Measurements from ENCODE around the gene GALM.

DNA sequence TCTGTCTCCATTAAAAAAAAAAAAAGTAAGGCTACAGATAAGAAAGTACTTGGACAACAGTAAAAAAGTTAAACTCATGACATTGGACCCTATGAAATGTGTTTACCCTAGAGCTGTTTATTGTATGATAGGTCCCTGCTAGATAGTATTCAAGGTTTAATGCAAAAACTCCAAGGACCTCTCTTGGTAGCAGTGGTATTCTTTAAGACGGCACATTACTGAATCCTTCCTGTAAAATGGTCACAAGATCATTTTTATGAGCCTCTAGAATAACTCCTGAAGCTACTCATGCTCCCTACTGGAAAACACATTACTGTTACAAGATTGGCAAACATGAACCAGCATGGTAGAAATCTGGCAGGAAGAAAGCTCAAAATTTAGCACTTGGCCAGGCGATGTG lies 38.8 kb downstream of the GALM start:
- TF ChIP-seq, protein P1, sequence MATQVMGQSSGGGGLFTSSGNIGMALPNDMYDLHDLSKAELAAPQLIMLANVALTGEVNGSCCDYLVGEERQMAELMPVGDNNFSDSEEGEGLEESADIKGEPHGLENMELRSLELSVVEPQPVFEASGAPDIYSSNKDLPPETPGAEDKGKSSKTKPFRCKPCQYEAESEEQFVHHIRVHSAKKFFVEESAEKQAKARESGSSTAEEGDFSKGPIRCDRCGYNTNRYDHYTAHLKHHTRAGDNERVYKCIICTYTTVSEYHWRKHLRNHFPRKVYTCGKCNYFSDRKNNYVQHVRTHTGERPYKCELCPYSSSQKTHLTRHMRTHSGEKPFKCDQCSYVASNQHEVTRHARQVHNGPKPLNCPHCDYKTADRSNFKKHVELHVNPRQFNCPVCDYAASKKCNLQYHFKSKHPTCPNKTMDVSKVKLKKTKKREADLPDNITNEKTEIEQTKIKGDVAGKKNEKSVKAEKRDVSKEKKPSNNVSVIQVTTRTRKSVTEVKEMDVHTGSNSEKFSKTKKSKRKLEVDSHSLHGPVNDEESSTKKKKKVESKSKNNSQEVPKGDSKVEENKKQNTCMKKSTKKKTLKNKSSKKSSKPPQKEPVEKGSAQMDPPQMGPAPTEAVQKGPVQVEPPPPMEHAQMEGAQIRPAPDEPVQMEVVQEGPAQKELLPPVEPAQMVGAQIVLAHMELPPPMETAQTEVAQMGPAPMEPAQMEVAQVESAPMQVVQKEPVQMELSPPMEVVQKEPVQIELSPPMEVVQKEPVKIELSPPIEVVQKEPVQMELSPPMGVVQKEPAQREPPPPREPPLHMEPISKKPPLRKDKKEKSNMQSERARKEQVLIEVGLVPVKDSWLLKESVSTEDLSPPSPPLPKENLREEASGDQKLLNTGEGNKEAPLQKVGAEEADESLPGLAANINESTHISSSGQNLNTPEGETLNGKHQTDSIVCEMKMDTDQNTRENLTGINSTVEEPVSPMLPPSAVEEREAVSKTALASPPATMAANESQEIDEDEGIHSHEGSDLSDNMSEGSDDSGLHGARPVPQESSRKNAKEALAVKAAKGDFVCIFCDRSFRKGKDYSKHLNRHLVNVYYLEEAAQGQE (IDR thresholded peaks at IDR 0.05; ENCODE audit: insufficient read depth in 1 of 2, low read depth in 2 of 2, low read length in 2 of 2), result no peak
- no peak for TF ChIP-seq TAF1 (IDR thresholded peaks at IDR 0.05; ENCODE audit: borderline replicate concordance, insufficient read depth, low read length)

All from PFSK-1 (cell line).